ENCODE results near the gene EIF5A. TPM values are rescaled to one million over a fixed set of nuclear protein-coding genes. Genes with fewer than 3 reads are reported as not detected.
"Not testable (repeated sequence)": the region's sequence is repeated elsewhere in the genome, so short reads cannot be mapped to it uniquely, and the experiment has no call there.

Gene EIF5A
- total RNA-seq, 2 donors from 2014 or later, result 493 to 836 TPM

DNA sequence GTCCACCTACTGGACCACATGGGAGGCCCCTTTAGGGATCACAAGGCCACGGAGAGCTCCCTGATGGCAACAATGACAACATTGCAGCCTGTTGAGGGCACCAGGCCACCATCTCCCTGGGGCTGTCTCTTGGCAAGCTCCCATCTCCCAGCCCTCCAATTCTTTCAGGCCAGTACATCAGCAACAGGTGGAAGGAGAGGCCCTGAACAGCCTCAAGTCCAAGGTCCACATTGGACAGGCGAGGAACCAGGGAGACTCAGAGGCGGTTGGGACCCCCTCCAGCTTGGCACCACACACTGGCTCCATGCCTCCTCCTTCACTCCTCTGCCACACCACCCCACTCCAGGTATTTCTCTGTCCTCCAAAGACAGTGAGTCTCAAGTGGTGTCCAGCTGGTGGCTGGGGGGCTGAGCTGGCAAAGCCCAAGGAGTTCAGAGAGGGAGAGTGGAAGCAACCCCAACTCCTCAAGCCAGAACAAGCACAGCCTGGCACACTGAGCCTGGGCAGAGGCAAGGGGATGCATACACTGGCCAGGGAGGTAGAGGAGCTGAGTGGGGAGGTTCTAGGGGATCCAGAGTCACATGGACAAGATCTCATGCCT lies 27.6 kb downstream of the EIF5A start:
- no peaks in the 10 kb centered on the region for H3K9me3 Mint-ChIP-seq
- H3K36me3 Mint-ChIP-seq, result peaks cover 21 to 23% of the 10 kb centered on the region in 2 donors
- DNase-seq (ENCODE audit: low spot score in 2 of 2), result no peak
- H3K27ac Mint-ChIP-seq, result peak overlapping the region; percentile 72 to 91
- no peak for ATAC-seq

DNA sequence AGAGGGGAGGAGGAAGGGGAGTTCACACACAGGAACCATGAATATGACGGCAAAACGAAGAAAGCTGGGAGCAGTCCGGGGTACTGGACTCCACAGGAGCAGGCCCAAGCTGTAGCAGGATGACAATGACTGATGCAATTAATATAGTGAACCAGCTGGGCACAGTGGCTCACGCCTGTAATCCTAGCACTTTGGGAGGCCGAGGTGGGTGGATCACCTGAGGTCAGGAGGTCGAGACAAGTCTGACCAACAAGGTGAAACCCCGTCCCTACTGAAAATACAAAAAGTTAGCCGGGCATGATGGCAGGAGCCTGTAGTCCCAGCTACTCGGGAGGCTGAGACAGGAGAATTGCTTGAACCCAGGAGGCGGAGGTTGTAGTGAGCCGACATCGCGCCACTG lies 28.3 kb downstream of the EIF5A start:
- ATAC-seq (peak in 1 of 2 donors; percentile 14), DNase-seq (ENCODE audit: low spot score in 2 of 2) (peak in 1 of 2 donors; percentile 55)
- peaks cover 23% of the 10 kb centered on the region in 2 donors for H3K36me3 Mint-ChIP-seq
- H3K9me3 Mint-ChIP-seq, result not testable (repeated sequence)
- peak overlapping the region; percentile 72 to 91 for H3K27ac Mint-ChIP-seq

- Mint-ChIP-seq H3K36me3 (peaks cover 26% of the 10 kb centered on the region in 2 donors), H3K27ac (peak within 1 kb of the TSS; percentile 86 to 91), H3K9me3 (no peaks in the 10 kb centered on the region)
- DNase-seq (ENCODE audit: low spot score in 2 of 2) (peak; percentile 77), ATAC-seq (peak; percentile 93 to 94)
Observed at GRCh38 chr17:7336240-7337175, 29.1 kb downstream of the EIF5A start, which contains the start of gene ACAP1. Gene ACAP1, plus strand, starts transcription at chr17:7336529. Its CDS starts 206 bp downstream, at chr17:7336735.

DNA sequence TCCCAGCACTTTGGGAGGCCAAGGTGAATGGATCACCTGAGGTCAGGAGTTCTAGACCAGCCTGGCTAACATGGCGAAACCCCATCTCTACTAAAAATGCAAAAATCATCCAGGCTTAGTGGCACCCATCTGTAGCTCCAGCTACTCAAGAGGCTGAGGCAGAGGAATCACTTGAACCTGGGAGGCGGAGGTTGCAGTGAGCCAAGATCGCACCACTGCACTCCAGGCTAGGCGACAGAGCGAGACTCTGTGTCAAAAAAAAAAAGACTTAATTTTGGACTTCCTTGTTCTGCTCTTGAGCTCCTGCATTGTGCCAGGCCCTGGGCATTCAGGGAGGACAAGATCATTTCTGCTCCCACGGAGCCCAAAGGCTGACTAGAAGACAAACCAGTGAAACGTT lies 30.2 kb downstream of the EIF5A start:
- Mint-ChIP-seq H3K36me3 (peaks cover 28% of the 10 kb centered on the region in 2 donors), H3K27ac (peak overlapping the region in 1 of 2 donors; percentile 91)
- not testable (repeated sequence) for H3K9me3 Mint-ChIP-seq; DNase-seq (ENCODE audit: low spot score in 2 of 2); ATAC-seq

- ATAC-seq (no peak), DNase-seq (ENCODE audit: low spot score in 2 of 2) (no peak)
- Mint-ChIP-seq H3K36me3 (peaks cover 28 to 35% of the 10 kb centered on the region in 2 donors), H3K9me3 (no peaks in the 10 kb centered on the region), H3K27ac (peak overlapping the region in 1 of 2 donors; percentile 57)
Observed at GRCh38 chr17:7340179-7340578, 32.8 kb downstream of the EIF5A start.

DNA sequence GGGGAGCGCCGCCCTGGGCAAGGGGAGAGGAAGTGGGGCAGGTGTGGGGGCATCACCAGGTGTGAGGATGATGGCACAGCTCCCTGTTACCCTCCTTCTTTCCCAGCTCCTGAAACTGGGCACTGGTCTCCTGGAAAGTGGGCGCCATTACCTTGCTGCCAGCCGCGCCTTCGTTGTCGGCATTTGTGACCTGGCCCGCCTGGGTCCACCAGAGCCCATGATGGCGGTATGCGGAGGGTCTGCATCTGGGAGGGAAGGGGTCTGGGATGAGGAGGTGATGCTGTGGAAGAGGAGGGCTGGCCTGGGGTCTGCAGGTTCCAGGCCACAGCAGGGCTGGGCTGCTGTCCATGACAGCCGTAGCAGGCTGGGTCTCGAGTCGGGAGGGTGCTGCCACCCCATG lies 34.4 kb downstream of the EIF5A start:
- Mint-ChIP-seq H3K27ac (peak overlapping the region in 1 of 2 donors; percentile 71), H3K36me3 (peaks cover 22 to 34% of the 10 kb centered on the region in 2 donors), H3K9me3 (no peaks in the 10 kb centered on the region)
- ATAC-seq (no peak), DNase-seq (ENCODE audit: low spot score in 2 of 2) (no peak)

GRCh38 chr17:7343250-7343649 lies 35.8 kb downstream of the EIF5A start:
- DNase-seq (ENCODE audit: low spot score in 2 of 2) (no peak), ATAC-seq (no peak)
- Mint-ChIP-seq H3K27ac (peak overlapping the region in 1 of 2 donors; percentile 55), H3K9me3 (no peaks in the 10 kb centered on the region), H3K36me3 (peaks cover 15 to 22% of the 10 kb centered on the region in 2 donors)

- ATAC-seq (no peak), DNase-seq (ENCODE audit: low spot score in 2 of 2) (no peak)
- Mint-ChIP-seq H3K27ac (peak overlapping the region in 1 of 2 donors; percentile 62), H3K36me3 (peaks cover 6 to 22% of the 10 kb centered on the region in 2 donors), H3K9me3 (no peaks in the 10 kb centered on the region)
Observed at GRCh38 chr17:7346761-7347614, 39.6 kb downstream of the EIF5A start.

GRCh38 chr17:7347630-7348477 lies 40.4 kb downstream of the EIF5A start:
- DNase-seq (ENCODE audit: low spot score in 2 of 2) (no peak), ATAC-seq (no peak)
- Mint-ChIP-seq H3K9me3 (no peaks in the 10 kb centered on the region), H3K36me3 (peaks cover 9 to 29% of the 10 kb centered on the region in 2 donors), H3K27ac (peak overlapping the region in 1 of 2 donors; percentile 81)

DNA sequence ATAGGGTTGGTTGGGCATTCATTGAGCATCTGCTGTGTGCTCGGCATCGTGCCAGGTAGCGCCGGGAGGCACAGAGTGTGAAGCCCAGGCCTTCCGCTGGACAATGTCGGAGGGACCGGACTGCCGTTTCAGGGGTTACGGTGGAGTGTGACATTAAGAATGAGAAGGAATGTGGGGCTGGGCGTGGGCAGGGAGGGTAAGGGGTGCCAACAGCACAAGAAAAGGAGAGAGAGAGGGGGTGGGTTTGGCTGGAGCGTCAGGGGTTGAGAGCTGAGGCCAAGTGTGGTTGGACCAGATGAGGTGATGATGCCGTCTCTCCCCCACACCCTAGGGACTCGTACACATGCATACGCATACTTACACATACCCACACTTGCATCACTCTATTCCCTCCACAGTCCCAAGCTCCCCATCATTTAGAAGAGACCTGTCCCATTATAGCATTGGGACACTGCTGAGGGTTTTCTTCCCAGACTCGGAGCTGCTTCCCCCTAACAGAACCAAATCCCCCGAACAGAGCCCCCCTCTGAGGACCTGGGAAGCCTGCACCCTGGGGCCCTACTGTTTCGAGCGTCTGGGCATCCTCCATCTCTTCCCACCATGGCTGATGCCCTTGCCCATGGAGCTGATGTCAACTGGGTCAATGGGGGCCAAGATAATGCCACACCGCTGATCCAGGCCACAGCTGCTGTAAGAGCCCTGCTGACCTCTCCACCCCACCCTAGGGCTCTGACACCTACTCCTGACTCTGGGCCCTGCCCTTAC lies 41.2 kb downstream of the EIF5A start:
- H3K9me3 Mint-ChIP-seq, result no peaks in the 10 kb centered on the region
- DNase-seq (ENCODE audit: low spot score in 2 of 2) (no peak), ATAC-seq (no peak)
- peak overlapping the region in 1 of 2 donors; percentile 81 for H3K27ac Mint-ChIP-seq
- peaks cover 11 to 27% of the 10 kb centered on the region in 2 donors for H3K36me3 Mint-ChIP-seq

GRCh38 chr17:7351665-7352502 lies 44.5 kb downstream of the EIF5A start, which contains the start of gene KCTD11:
Gene KCTD11, plus strand, starts transcription at chr17:7352162.
- Mint-ChIP-seq H3K27ac (peak within 1 kb of the TSS; percentile 87 to 96), H3K9me3 (no peaks in the 10 kb centered on the region), H3K36me3 (peaks cover 11 to 24% of the 10 kb centered on the region in 2 donors)
- DNase-seq (ENCODE audit: low spot score in 2 of 2) (peak; percentile 81 to 96), ATAC-seq (peak; percentile 73 to 85)

GRCh38 chr17:7352503-7352889 lies 45.1 kb downstream of the EIF5A start:
- ATAC-seq (no peak), DNase-seq (ENCODE audit: low spot score in 2 of 2) (no peak)
- Mint-ChIP-seq H3K36me3 (peaks cover 11 to 24% of the 10 kb centered on the region in 2 donors), H3K9me3 (no peaks in the 10 kb centered on the region), H3K27ac (peak overlapping the region; percentile 87 to 96)

DNA sequence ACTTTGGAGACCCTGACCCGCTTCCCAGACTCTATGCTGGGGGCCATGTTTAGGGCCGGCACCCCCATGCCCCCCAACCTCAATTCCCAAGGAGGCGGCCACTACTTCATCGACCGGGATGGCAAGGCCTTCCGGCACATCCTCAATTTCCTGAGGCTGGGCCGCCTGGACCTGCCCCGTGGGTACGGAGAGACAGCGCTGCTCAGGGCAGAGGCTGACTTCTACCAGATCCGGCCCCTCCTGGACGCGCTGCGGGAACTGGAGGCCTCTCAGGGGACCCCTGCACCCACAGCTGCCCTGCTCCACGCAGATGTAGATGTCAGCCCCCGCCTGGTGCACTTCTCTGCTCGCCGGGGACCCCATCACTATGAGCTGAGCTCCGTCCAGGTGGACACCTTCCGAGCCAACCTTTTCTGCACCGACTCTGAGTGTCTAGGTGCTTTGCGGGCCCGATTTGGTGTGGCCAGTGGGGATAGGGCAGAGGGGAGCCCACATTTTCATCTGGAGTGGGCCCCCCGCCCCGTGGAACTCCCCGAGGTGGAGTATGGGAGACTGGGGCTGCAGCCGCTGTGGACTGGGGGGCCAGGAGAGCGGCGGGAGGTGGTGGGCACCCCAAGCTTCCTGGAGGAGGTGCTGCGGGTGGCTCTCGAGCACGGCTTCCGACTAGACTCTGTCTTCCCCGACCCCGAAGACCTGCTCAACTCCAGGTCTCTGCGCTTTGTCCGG lies 45.6 kb downstream of the EIF5A start:
- Mint-ChIP-seq H3K9me3 (no peaks in the 10 kb centered on the region), H3K27ac (peak overlapping the region; percentile 87 to 96), H3K36me3 (peaks cover 8 to 24% of the 10 kb centered on the region in 2 donors)
- ATAC-seq, result no peak
- DNase-seq (ENCODE audit: low spot score in 2 of 2), result no peak

Data from activated naive CD4-positive, alpha-beta T cell treated with anti-CD3 and anti-CD28 coated beads, Interleukin-2, amount 50 U/mL, for 72 hours (primary cell).